Upper lobe of left lung (tissue), 6 donors: ENCODE measurements around the gene MICAL2. TPM values are rescaled to one million over a fixed set of nuclear protein-coding genes. Genes with fewer than 3 reads are reported as not detected.

Experiments used
- ATAC-seq, 2 donors: fragments of 200-7000 bp; cut with Tn5 transposase; one replicate each; pipeline ENCODE4 v1.9.1; 2022; ENCODE audit warnings: mild to moderate bottlenecking in 2 of 2, moderate library complexity in 2 of 2; ENCODE audit not compliant: low FRiP score in 2 of 2
- DNase-seq, 2 donors: peaks; one replicate each; pipeline ENCODE4 v3.0.0-alpha.2; 2019 to 2020
- H3K27ac ChIP-seq, 4 donors: fragments of 200-600 bp; sonication (generic); one replicate each; pipeline ENCODE4 v1.5.1; 2016 to 2019
- H3K27me3 ChIP-seq, 4 donors: fragments of 200-600 bp; sonication (generic); one replicate each; pipeline ENCODE4 v1.5.1; 2017 to 2019
- H3K36me3 ChIP-seq, 4 donors: fragments of 200-600 bp; sonication (generic); one replicate each; pipeline ENCODE4 v1.5.1; 2016 to 2019
- H3K4me1 ChIP-seq, 4 donors: fragments of 200-600 bp; sonication (generic); one replicate each; pipeline ENCODE4 v1.5.1; 2018 to 2019
- H3K4me3 ChIP-seq, 4 donors: fragments of 200-600 bp; sonication (generic); one replicate each; pipeline ENCODE4 v1.5.1; 2017 to 2019; ENCODE audit warnings: mild to moderate bottlenecking in 2 of 4, moderate library complexity in 1 of 4
- H3K9me3 ChIP-seq, 4 donors: fragments of 200-600 bp; sonication (generic); one replicate each; pipeline ENCODE4 v1.5.1; 2018 to 2019
- EP300 ChIP-seq, 4 donors: sonication (generic); formaldehyde crosslinking; IDR thresholded peaks; one replicate each; pipeline ENCODE4 v1.5.1; 2017; ENCODE audit warnings: antibody characterized with exemption in 4 of 4, control low read depth in 2 of 4
- POLR2A ChIP-seq, 4 donors: fragments of 450-650 bp; IDR thresholded peaks; one replicate each; pipeline ENCODE4 v1.5.1; 2016 to 2017; ENCODE audit warnings: antibody characterized with exemption in 4 of 4, mild to moderate bottlenecking in 2 of 4
- POLR2AphosphoS5 ChIP-seq, 2 donors: sonication (generic); formaldehyde crosslinking; IDR thresholded peaks; one replicate each; pipeline ENCODE4 v1.5.1; 2017; ENCODE audit warnings: antibody characterized with exemption in 2 of 2
- WGBS, 2 donors: methylation state at CpG; one replicate each; pipeline ENCODE4 v1.1.5; 2017 to 2018; 5-methylcytosine and 5-hydroxymethylcytosine counted together
- total RNA-seq, 6 donors: library from RNA; depleted of rRNA in 4 of 6; stranded (reverse); fragments of >200 nt in 4 of 6; gene quantifications; one replicate each; pipeline versions ENCODE4 v1.1.0 to v1.2.1, GENCODE V29; 2016 to 2021
- TF ChIP-seq, protein P1 (sequence below), 6 experiments: fragments of 450-650 bp in 4 of 6; fragments of 200-600 bp in 2 of 6; sonication (generic) in 2 of 6; IDR thresholded peaks; one replicate each; pipeline ENCODE4 v1.5.1; 2016 to 2019; ENCODE audit warnings: antibody characterized with exemption in 6 of 6
- donor health status: DM: no; HTN: no; CAD: no; lungs with moderate emphysema.
- donor health status: DM: no; HTN: yes; CAD: no; lungs with severe emphysema.

The MICAL2 gene
- total RNA-seq, 6 donors from 2014 or later: 138 to 327 (median 175) TPM

DNA sequence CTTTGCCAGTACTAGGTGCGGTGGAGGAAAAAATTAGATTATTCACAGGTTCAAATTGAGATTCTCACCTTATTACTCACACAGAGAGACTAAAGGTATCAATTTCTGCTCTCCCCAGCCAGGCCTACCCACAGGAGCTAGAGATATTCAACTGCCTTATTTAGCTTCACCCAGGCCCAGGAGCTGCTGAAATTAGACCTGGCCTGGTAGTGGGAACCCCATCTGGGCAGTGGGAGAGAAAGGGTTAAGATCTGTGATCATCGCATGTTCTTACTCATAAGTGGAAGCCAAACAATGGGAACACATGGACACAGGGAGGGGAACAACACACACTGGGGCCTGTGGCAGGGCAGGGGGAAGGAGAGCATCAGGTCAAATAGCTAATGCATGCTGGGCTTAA is 20.9 kb upstream of the MICAL2 start:
- Histone ChIP-seq H3K9me3 (no peaks in the 10 kb centered on the region), H3K27ac (peak overlapping the region; percentile 87 to 90 (median 89)), H3K36me3 (no peaks in the 10 kb centered on the region), H3K27me3 (no peaks in the 10 kb centered on the region), H3K4me3 (no peak overlapping the region), H3K4me1 (peaks cover 65 to 72% (median 67%) of the 10 kb centered on the region in 4 donors)
- ATAC-seq (no peak), DNase-seq (no peak)
- TF ChIP-seq, protein P1, sequence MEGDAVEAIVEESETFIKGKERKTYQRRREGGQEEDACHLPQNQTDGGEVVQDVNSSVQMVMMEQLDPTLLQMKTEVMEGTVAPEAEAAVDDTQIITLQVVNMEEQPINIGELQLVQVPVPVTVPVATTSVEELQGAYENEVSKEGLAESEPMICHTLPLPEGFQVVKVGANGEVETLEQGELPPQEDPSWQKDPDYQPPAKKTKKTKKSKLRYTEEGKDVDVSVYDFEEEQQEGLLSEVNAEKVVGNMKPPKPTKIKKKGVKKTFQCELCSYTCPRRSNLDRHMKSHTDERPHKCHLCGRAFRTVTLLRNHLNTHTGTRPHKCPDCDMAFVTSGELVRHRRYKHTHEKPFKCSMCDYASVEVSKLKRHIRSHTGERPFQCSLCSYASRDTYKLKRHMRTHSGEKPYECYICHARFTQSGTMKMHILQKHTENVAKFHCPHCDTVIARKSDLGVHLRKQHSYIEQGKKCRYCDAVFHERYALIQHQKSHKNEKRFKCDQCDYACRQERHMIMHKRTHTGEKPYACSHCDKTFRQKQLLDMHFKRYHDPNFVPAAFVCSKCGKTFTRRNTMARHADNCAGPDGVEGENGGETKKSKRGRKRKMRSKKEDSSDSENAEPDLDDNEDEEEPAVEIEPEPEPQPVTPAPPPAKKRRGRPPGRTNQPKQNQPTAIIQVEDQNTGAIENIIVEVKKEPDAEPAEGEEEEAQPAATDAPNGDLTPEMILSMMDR (IDR thresholded peaks at IDR 0.05): no peak
- TF ChIP-seq EP300 (IDR thresholded peaks at IDR 0.05) (no peak), POLR2A (IDR thresholded peaks at IDR 0.05) (no peak), POLR2AphosphoS5 (IDR thresholded peaks at IDR 0.05) (no peak)
- 60 to 66% methylated on average over 2 of the region's 2 CpGs for WGBS, 2 donors

DNA sequence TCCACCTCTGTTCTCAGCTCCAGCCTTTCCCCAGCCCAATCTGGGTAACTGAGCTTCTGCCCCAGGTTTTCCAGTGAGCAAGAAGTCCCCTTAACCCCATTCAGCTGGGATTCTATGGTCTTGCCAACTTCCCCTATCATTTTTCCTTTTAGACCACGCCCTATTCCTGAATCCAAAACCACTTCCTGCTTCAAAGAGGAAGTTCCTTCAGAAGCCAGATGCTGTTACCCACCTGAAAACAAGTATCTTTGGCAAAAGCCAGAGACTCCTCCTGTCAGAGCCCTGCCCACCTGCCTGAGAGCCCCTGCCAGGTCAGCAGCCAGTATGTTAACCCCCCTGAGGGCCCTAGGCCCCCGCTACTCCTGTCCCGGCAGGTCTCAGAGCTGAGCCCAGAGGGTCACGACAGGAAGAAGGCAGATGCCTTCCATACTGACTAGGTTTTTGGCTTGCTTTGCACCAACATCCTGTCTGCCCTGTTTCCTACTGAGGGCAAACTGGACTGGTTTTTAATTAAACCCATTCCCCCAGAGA is 20.3 kb upstream of the MICAL2 start:
- TF ChIP-seq, protein P1 (IDR thresholded peaks at IDR 0.05): no peak
- TF ChIP-seq EP300 (IDR thresholded peaks at IDR 0.05) (no peak), POLR2A (IDR thresholded peaks at IDR 0.05) (no peak), POLR2AphosphoS5 (IDR thresholded peaks at IDR 0.05) (no peak)
- peak overlapping the region; percentile 87 to 90 (median 89) for H3K27ac ChIP-seq
- 22 to 27% methylated on average over 4 of the region's 4 CpGs for WGBS, 2 donors
- no peaks in the 10 kb centered on the region for H3K27me3 ChIP-seq
- no peaks in the 10 kb centered on the region for H3K9me3 ChIP-seq
- DNase-seq: no peak
- H3K4me3 ChIP-seq: no peak overlapping the region
- no peaks in the 10 kb centered on the region for H3K36me3 ChIP-seq
- ATAC-seq: peak in 1 of 2 donors; percentile 14
- peaks cover 64 to 77% (median 69%) of the 10 kb centered on the region in 4 donors for H3K4me1 ChIP-seq

DNA sequence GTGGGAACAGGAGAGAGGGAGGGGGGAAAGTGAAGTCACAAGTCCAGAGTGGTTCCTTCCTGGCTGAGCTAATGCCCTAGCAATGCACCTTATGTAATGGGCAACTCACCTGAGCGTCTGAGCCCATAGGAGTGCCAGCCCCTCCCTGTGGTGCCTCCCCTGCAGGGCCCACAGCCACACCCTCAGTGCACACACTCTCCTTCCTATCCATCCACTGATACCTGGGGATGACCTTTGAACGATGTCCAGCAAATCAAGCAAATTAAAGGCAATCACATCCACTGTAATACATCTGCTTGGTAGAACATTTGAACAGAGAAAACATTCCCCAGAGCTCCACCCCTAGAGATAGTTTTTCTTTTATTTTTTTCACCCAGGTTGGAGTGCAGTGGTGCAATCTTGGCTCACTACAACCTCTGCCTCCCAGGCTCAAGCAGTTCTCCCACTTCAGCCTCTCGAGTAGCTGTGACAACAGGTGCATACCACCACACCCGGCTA is 19.6 kb upstream of the MICAL2 start:
- no peaks in the 10 kb centered on the region for H3K9me3 ChIP-seq
- 69% methylated on average over 4 of the region's 4 CpGs for WGBS, 2 donors
- no peak overlapping the region for H3K4me3 ChIP-seq
- TF ChIP-seq EP300 (IDR thresholded peaks at IDR 0.05) (peak in 2 of 4 donors; percentile 77 to 90), POLR2A (IDR thresholded peaks at IDR 0.05) (no peak), POLR2AphosphoS5 (IDR thresholded peaks at IDR 0.05) (peak; percentile 56 to 63)
- TF ChIP-seq, protein P1 (IDR thresholded peaks at IDR 0.05): no peak
- H3K4me1 ChIP-seq: peaks cover 57 to 77% (median 66%) of the 10 kb centered on the region in 4 donors
- H3K36me3 ChIP-seq: no peaks in the 10 kb centered on the region
- H3K27ac ChIP-seq: peak overlapping the region; percentile 87 to 90 (median 89)
- ATAC-seq (peak; percentile 42 to 91), DNase-seq (peak in 1 of 2 donors; percentile 92)
- H3K27me3 ChIP-seq: no peaks in the 10 kb centered on the region

DNA sequence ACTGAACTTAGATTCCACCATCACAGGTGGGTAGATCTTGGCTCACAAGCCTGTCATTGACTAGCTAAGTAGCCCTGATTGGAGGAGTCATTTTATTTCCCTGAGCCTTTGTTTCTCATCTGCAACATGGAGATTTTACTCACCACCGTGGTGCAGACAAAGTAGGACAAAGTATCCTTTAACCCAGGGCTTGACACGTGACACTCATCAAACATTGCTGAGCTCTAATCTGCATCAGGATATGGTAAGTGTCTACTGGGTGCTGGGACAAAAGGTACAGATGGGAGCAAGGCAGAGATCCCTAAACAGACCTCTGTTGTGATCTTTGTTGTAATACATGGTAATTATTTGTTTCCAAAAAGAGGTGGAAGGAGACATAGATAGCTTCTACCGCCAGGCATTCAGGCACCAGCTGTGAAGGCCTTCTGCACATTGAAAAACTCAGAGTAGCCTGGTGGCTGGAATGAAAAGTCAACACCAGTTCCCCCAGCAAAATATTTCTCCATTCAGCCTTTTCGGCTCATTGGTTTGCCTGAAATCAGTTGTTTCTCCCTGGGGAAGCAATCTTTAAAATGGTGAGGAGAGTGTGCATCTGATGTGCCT is 18.3 kb upstream of the MICAL2 start:
- ATAC-seq (no peak), DNase-seq (no peak)
- peak overlapping the region; percentile 87 to 90 (median 89) for H3K27ac ChIP-seq
- no peak for TF ChIP-seq EP300 (IDR thresholded peaks at IDR 0.05)
- TF ChIP-seq POLR2A (IDR thresholded peaks at IDR 0.05): no peak
- TF ChIP-seq, protein P1 (IDR thresholded peaks at IDR 0.05): no peak
- TF ChIP-seq POLR2AphosphoS5 (IDR thresholded peaks at IDR 0.05): no peak
- no peaks in the 10 kb centered on the region for H3K9me3 ChIP-seq
- no peaks in the 10 kb centered on the region for H3K36me3 ChIP-seq
- no peak overlapping the region for H3K4me3 ChIP-seq
- WGBS, 2 donors: 70 to 81% methylated on average over 4 of the region's 4 CpGs
- H3K27me3 ChIP-seq: no peaks in the 10 kb centered on the region
- peaks cover 45 to 64% (median 53%) of the 10 kb centered on the region in 4 donors for H3K4me1 ChIP-seq
